ENCODE measurements around the gene TMCO2. TPM values are rescaled to one million over a fixed set of nuclear protein-coding genes. Genes with fewer than 3 reads are reported as not detected.

Gene TMCO2
- total RNA-seq, 1 donor, result not detected

- no peaks in the 10 kb centered on the region for H4K20me1 ChIP-seq (ENCODE audit: insufficient read depth, low read length)
- H3K4me1 ChIP-seq (ENCODE audit: insufficient read depth, low read length), result no peaks in the 10 kb centered on the region
- H3K4me3 ChIP-seq (ENCODE audit: insufficient read depth, low read length), result no peak overlapping the region
- no peak overlapping the region for H3K27ac ChIP-seq (ENCODE audit: low read depth, low read length)
- no peak for TF ChIP-seq CTCF (IDR thresholded peaks at IDR 0.05; ENCODE audit: extremely low read depth, low read depth, low read length)
- no peak overlapping the region for H3K4me2 ChIP-seq (ENCODE audit: insufficient read depth, low read length)
- H3K9me3 ChIP-seq (ENCODE audit: low read depth, low read length), result no peaks in the 10 kb centered on the region
- peaks cover 2% of the 10 kb centered on the region for H3K79me2 ChIP-seq (ENCODE audit: insufficient read depth, low read length)
- no peaks in the 10 kb centered on the region for H3K36me3 ChIP-seq (ENCODE audit: insufficient read depth, low read length)
- H3K27me3 ChIP-seq (ENCODE audit: insufficient read depth, low read length), result no peaks in the 10 kb centered on the region
- DNase-seq (ENCODE audit: insufficient read length, low spot score, missing footprints), result no peak
- no peak overlapping the region for H2AFZ ChIP-seq (ENCODE audit: low read length)
Measured at GRCh38 chr1:40226192-40226591, 21.5 kb upstream of the TMCO2 start.

GRCh38 chr1:40232444-40232843 is 15.3 kb upstream of the TMCO2 start:
- Histone ChIP-seq H3K9me3 (ENCODE audit: low read depth, low read length) (no peaks in the 10 kb centered on the region), H3K79me2 (ENCODE audit: insufficient read depth, low read length) (no peaks in the 10 kb centered on the region), H3K4me2 (ENCODE audit: insufficient read depth, low read length) (no peak overlapping the region), H2AFZ (ENCODE audit: low read length) (no peak overlapping the region), H3K4me3 (ENCODE audit: insufficient read depth, low read length) (no peak overlapping the region), H3K36me3 (ENCODE audit: insufficient read depth, low read length) (peaks cover 40% of the 10 kb centered on the region), H3K27ac (ENCODE audit: low read depth, low read length) (no peak overlapping the region), H3K4me1 (ENCODE audit: insufficient read depth, low read length) (no peaks in the 10 kb centered on the region), H3K27me3 (ENCODE audit: insufficient read depth, low read length) (no peaks in the 10 kb centered on the region), H4K20me1 (ENCODE audit: insufficient read depth, low read length) (no peaks in the 10 kb centered on the region)
- no peak for TF ChIP-seq CTCF (IDR thresholded peaks at IDR 0.05; ENCODE audit: extremely low read depth, low read depth, low read length)
- DNase-seq (ENCODE audit: insufficient read length, low spot score, missing footprints), result no peak

GRCh38 chr1:40239626-40240025 is 8.1 kb upstream of the TMCO2 start:
- H3K36me3 ChIP-seq (ENCODE audit: insufficient read depth, low read length), result peaks cover 32% of the 10 kb centered on the region

GRCh38 chr1:40240390-40240789 is 7.3 kb upstream of the TMCO2 start:
- H3K79me2 ChIP-seq (ENCODE audit: insufficient read depth, low read length), result no peaks in the 10 kb centered on the region
- no peak overlapping the region for H2AFZ ChIP-seq (ENCODE audit: low read length)
- no peaks in the 10 kb centered on the region for H4K20me1 ChIP-seq (ENCODE audit: insufficient read depth, low read length)
- peaks cover 34% of the 10 kb centered on the region for H3K4me1 ChIP-seq (ENCODE audit: insufficient read depth, low read length)
- no peaks in the 10 kb centered on the region for H3K9me3 ChIP-seq (ENCODE audit: low read depth, low read length)
- no peaks in the 10 kb centered on the region for H3K27me3 ChIP-seq (ENCODE audit: insufficient read depth, low read length)
- peaks cover 31% of the 10 kb centered on the region for H3K36me3 ChIP-seq (ENCODE audit: insufficient read depth, low read length)
- TF ChIP-seq CTCF (IDR thresholded peaks at IDR 0.05; ENCODE audit: extremely low read depth, low read depth, low read length), result no peak
- no peak for DNase-seq (ENCODE audit: insufficient read length, low spot score, missing footprints)
- H3K4me2 ChIP-seq (ENCODE audit: insufficient read depth, low read length), result no peak overlapping the region
- no peak overlapping the region for H3K4me3 ChIP-seq (ENCODE audit: insufficient read depth, low read length)
- H3K27ac ChIP-seq (ENCODE audit: low read depth, low read length), result no peak overlapping the region

More at GRCh38 chr1:40239626-40240025, 8.1 kb upstream of the TMCO2 start:
- no peak for TF ChIP-seq CTCF (IDR thresholded peaks at IDR 0.05; ENCODE audit: extremely low read depth, low read depth, low read length)
- Histone ChIP-seq H3K27ac (ENCODE audit: low read depth, low read length) (no peak overlapping the region), H3K9me3 (ENCODE audit: low read depth, low read length) (no peaks in the 10 kb centered on the region), H3K4me1 (ENCODE audit: insufficient read depth, low read length) (peaks cover 30% of the 10 kb centered on the region), H3K27me3 (ENCODE audit: insufficient read depth, low read length) (no peaks in the 10 kb centered on the region), H2AFZ (ENCODE audit: low read length) (no peak overlapping the region), H3K79me2 (ENCODE audit: insufficient read depth, low read length) (no peaks in the 10 kb centered on the region), H3K4me3 (ENCODE audit: insufficient read depth, low read length) (no peak overlapping the region), H4K20me1 (ENCODE audit: insufficient read depth, low read length) (no peaks in the 10 kb centered on the region), H3K4me2 (ENCODE audit: insufficient read depth, low read length) (peak overlapping the region; percentile 16)
- DNase-seq (ENCODE audit: insufficient read length, low spot score, missing footprints), result no peak

Measured in osteoblast (primary cell).